ENCODE results near the gene PDE4B. TPM values are rescaled to one million over a fixed set of nuclear protein-coding genes. Genes with fewer than 3 reads are reported as not detected.

The PDE4B gene
- total and polyA plus RNA-seq, 2 of the 13 experiments (the other 11 are each of a cell fraction or from before 2014, with no cell fraction given) = not detected

DNA sequence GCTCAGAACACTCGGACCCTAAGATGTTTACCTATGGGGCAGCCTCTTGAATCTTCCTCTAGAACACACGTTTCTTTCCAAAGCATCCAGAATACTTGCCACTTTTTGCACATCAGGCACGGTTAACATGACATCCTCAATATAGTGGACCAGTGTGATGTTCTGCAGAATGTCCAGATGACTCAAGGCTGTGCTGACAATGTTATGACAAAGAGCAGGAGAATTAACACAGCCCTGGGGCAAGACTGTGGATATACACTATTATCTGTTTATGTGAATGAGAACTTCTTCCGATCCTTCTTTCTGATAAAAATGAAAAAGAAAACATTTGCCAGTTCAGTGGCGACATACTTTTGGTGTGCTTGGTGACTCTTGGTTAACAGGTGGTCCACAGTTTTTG, 154.3 kb downstream of the PDE4B start (continued):
- TF ChIP-seq ZNF367 (CRISPR knock-in tag; IDR thresholded peaks at IDR 0.05; ENCODE audit: borderline replicate concordance) = no peak
- no peak for TF ChIP-seq CHD4 (IDR thresholded peaks at IDR 0.05; ENCODE audit: borderline replicate concordance, low read length)

DNA sequence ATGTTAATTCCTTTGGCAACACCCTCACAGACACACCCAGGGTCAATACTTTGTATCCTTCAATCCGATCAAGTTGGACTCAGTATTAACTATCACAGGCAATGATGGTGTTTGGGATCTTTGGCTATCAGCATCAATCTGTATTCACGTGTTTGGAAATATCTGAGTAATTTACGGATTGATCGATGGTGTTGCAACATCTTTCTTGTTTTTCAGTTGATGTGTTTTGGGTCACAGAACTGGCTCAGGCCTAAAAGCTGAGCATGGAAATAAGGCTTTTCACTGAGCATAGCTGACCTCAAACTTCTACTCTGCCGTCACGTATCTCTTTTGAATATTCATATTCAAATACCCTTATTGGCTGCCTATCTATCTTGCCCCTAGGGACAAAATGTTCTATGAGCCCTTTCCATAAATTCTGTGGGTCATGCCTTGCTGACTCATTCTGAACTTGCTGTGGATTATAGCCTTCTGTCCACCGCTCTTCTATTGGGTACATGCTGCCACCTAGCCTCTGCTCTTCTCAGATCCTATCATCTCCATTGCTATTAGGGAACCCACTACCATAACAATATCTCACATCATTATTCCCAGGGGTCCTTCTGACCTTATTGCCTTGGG, 156.0 kb downstream of the PDE4B start:
- FAIRE-seq = no peak
- POLR2A ChIA-PET = no interaction called here

More for the DNA sequence above, 156.0 kb downstream of the PDE4B start:
- intact Hi-C loops (cut with micrococcal nuclease; ENCODE audit: unreplicated experiment) (no loop called here), in situ Hi-C loops (cut with HindIII; ENCODE audit: extremely low pct_ligation_motif_present, low pct_unique_long_range_greater_than_20kb) (no loop called here)
- CTCF ChIA-PET (ENCODE audit: low intra/inter-chr PET ratio, low total read pairs) = no interaction called here
- Histone ChIP-seq H3K27me3 (ENCODE audit: control insufficient read depth in 1 of 2, insufficient read depth in 2 of 2, low read length in 2 of 2) (no peaks in the 10 kb centered on the region), H3K4me1 (ENCODE audit: insufficient read depth, low read length) (no peaks in the 10 kb centered on the region), H2AFZ (ENCODE audit: low read length) (no peak overlapping the region), H3K36me3 (replicated peaks in 1 of 2; ENCODE audit: control insufficient read depth in 1 of 2, insufficient read depth in 2 of 2, low read length in 2 of 2) (no peaks in the 10 kb centered on the region), H3K27ac (ENCODE audit: extremely low read length, insufficient read depth, low read length) (no peak overlapping the region), H3K4me3 (replicated peaks in 1 of 3; ENCODE audit: insufficient read depth in 1 of 3, low read depth in 2 of 3, low read length in 3 of 3) (no peak overlapping the region), H3K9me3 (ENCODE audit: low read length) (peaks cover 14% of the 10 kb centered on the region; the same call in 1 of the 2 replicates), H3K79me2 (ENCODE audit: insufficient read depth, low read length) (no peaks in the 10 kb centered on the region), H3K4me2 (ENCODE audit: low read depth, low read length) (no peak overlapping the region), H3K9ac (ENCODE audit: insufficient read depth, low read depth, low read length) (no peak overlapping the region), H4K20me1 (ENCODE audit: insufficient read depth, low read length) (no peaks in the 10 kb centered on the region)
- WGBS (ENCODE audit: low lambda C conversion rate) = 30% methylated on average over 7 of the region's 7 CpGs
- TF ChIP-seq, protein P1, sequence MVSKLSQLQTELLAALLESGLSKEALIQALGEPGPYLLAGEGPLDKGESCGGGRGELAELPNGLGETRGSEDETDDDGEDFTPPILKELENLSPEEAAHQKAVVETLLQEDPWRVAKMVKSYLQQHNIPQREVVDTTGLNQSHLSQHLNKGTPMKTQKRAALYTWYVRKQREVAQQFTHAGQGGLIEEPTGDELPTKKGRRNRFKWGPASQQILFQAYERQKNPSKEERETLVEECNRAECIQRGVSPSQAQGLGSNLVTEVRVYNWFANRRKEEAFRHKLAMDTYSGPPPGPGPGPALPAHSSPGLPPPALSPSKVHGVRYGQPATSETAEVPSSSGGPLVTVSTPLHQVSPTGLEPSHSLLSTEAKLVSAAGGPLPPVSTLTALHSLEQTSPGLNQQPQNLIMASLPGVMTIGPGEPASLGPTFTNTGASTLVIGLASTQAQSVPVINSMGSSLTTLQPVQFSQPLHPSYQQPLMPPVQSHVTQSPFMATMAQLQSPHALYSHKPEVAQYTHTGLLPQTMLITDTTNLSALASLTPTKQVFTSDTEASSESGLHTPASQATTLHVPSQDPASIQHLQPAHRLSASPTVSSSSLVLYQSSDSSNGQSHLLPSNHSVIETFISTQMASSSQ (IDR thresholded peaks at IDR 0.05; ENCODE audit: low read depth) = no peak
- TF ChIP-seq, protein P1 (CRISPR knock-in tag; IDR thresholded peaks at IDR 0.05; ENCODE audit: borderline replicate concordance) = no peak
- no peak for TF ChIP-seq PAX8 (CRISPR knock-in tag; IDR thresholded peaks at IDR 0.05; ENCODE audit: borderline replicate concordance)
- TF ChIP-seq, protein P2, sequence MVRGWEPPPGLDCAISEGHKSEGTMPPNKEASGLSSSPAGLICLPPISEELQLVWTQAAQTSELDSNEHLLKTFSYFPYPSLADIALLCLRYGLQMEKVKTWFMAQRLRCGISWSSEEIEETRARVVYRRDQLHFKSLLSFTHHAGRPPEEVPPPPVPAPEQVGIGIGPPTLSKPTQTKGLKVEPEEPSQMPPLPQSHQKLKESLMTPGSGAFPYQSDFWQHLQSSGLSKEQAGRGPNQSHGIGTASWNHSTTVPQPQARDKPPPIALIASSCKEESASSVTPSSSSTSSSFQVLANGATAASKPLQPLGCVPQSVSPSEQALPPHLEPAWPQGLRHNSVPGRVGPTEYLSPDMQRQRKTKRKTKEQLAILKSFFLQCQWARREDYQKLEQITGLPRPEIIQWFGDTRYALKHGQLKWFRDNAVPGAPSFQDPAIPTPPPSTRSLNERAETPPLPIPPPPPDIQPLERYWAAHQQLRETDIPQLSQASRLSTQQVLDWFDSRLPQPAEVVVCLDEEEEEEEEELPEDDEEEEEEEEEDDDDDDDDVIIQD (CRISPR knock-in tag; IDR thresholded peaks at IDR 0.05; ENCODE audit: low read depth) = no peak
- no peak for TF ChIP-seq MEIS2 (CRISPR knock-in tag; IDR thresholded peaks at IDR 0.05)
- 0 out of 2 replicates have a peak, but pooled peaks have one; percentile 6 for TF ChIP-seq STAG1 (CRISPR knock-in tag; IDR thresholded peaks at IDR 0.05)
- peak; percentile 24; the same call in 1 of the 2 replicates for TF ChIP-seq CTCF (CRISPR knock-in tag; IDR thresholded peaks at IDR 0.05)
- no peak for TF ChIP-seq ZNF547 (CRISPR knock-in tag; IDR thresholded peaks at IDR 0.05)
- no peak for TF ChIP-seq SOX5 (CRISPR knock-in tag; IDR thresholded peaks at IDR 0.05; ENCODE audit: borderline replicate concordance)
- TF ChIP-seq, protein P3, sequence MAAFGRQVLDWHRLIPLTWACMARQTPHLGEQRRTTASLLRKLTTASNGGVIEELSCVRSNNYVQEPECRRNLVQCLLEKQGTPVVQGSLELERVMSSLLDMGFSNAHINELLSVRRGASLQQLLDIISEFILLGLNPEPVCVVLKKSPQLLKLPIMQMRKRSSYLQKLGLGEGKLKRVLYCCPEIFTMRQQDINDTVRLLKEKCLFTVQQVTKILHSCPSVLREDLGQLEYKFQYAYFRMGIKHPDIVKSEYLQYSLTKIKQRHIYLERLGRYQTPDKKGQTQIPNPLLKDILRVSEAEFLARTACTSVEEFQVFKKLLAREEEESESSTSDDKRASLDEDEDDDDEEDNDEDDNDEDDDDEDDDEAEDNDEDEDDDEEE (CRISPR knock-in tag; IDR thresholded peaks at IDR 0.05) = no peak
- TF ChIP-seq ZNF496 (CRISPR knock-in tag; IDR thresholded peaks at IDR 0.05; ENCODE audit: insufficient replicate concordance) = no peak
- BruUV-seq (replicated peaks) = no TSS peak
- no peak for DNase-seq (ENCODE audit: low spot score)
- no peak for ATAC-seq

Measured in HepG2 (cell line).